ENCODE results near the gene ANKDD1A.
A peak's percentile ranks its signal among the peaks of the same experiment; 100 is the strongest.

The ANKDD1A gene

GRCh38 chr15:64993290-64993689 is 81.6 kb downstream of the ANKDD1A start:
- ATAC-seq = no peak
- peaks cover 28% of the 10 kb centered on the region for H3K4me1 Mint-ChIP-seq
- no peaks in the 10 kb centered on the region for H3K9me3 Mint-ChIP-seq
- H3K4me3 Mint-ChIP-seq = no peak overlapping the region
- no peak for DNase-seq (ENCODE audit: low spot score in 2 of 2)
- peak overlapping the region; percentile 76 for H3K27ac Mint-ChIP-seq
- H3K36me3 Mint-ChIP-seq = peaks cover 20% of the 10 kb centered on the region

GRCh38 chr15:64997066-64997465 is 85.4 kb downstream of the ANKDD1A start:
- ATAC-seq = no peak
- no peaks in the 10 kb centered on the region for H3K9me3 Mint-ChIP-seq
- DNase-seq (ENCODE audit: low spot score in 2 of 2) = no peak
- H3K4me1 Mint-ChIP-seq = peaks cover 4% of the 10 kb centered on the region
- H3K27ac Mint-ChIP-seq = no peak overlapping the region
- no peak overlapping the region for H3K4me3 Mint-ChIP-seq
- peaks cover 7% of the 10 kb centered on the region for H3K36me3 Mint-ChIP-seq

GRCh38 chr15:64997745-64998375 is 86.2 kb downstream of the ANKDD1A start:
- no peak for DNase-seq (ENCODE audit: low spot score in 2 of 2)
- peaks cover 4% of the 10 kb centered on the region for H3K4me1 Mint-ChIP-seq
- H3K27ac Mint-ChIP-seq = no peak overlapping the region
- peaks cover 15% of the 10 kb centered on the region for H3K36me3 Mint-ChIP-seq
- H3K4me3 Mint-ChIP-seq = no peak overlapping the region
- no peak for ATAC-seq
- no peaks in the 10 kb centered on the region for H3K9me3 Mint-ChIP-seq

GRCh38 chr15:65004993-65005392 is 93.3 kb downstream of the ANKDD1A start:
- no peak overlapping the region for H3K27ac Mint-ChIP-seq
- no peaks in the 10 kb centered on the region for H3K4me1 Mint-ChIP-seq
- no peak for DNase-seq (ENCODE audit: low spot score in 2 of 2)
- H3K9me3 Mint-ChIP-seq = no peaks in the 10 kb centered on the region
- no peak for ATAC-seq
- H3K4me3 Mint-ChIP-seq = no peak overlapping the region
- peaks cover 51% of the 10 kb centered on the region for H3K36me3 Mint-ChIP-seq

GRCh38 chr15:65006876-65007275 is 95.2 kb downstream of the ANKDD1A start:
- no peak overlapping the region for H3K4me3 Mint-ChIP-seq
- peaks cover 51% of the 10 kb centered on the region for H3K36me3 Mint-ChIP-seq
- ATAC-seq = no peak
- no peaks in the 10 kb centered on the region for H3K9me3 Mint-ChIP-seq
- H3K27ac Mint-ChIP-seq = no peak overlapping the region
- DNase-seq (ENCODE audit: low spot score in 2 of 2) = no peak
- H3K4me1 Mint-ChIP-seq = no peaks in the 10 kb centered on the region

Measured in stimulated activated effector memory CD8-positive, alpha-beta T cell treated with anti-CD3 and anti-CD28 coated beads, Interleukin-12 subunit alpha, Interleukin-12 subunit beta, amount 100 ng/mL, for 72 hours (primary cell).